Fibroblast of skin of right quadriceps (primary cell): ENCODE data around the gene DTNBP1.
A peak's percentile ranks its signal among the peaks of the same experiment; 100 is the strongest.

Experiments used
- DNase-seq: peaks from one replicate; pipeline ENCODE4 v3.0.0-alpha.2; 2013

The DTNBP1 gene

GRCh38 chr6:15473741-15474161, 189.1 kb downstream of the DTNBP1 start:
- DNase-seq = peak; percentile 65

GRCh38 chr6:15473174-15473573, 189.7 kb downstream of the DTNBP1 start:
- no peak for DNase-seq
